Stimulated activated CD4-positive, alpha-beta T cell treated with anti-CD3 and anti-CD28 coated beads, Interleukin-1b, Interleukin-23, amount 100 ng/mL, for 48 hours (primary cell): ENCODE results near the gene REPS1.

Source experiments
- DNase-seq: peaks from one replicate; pipeline ENCODE4 v3.0.0-alpha.2; 2020

The REPS1 gene

DNA sequence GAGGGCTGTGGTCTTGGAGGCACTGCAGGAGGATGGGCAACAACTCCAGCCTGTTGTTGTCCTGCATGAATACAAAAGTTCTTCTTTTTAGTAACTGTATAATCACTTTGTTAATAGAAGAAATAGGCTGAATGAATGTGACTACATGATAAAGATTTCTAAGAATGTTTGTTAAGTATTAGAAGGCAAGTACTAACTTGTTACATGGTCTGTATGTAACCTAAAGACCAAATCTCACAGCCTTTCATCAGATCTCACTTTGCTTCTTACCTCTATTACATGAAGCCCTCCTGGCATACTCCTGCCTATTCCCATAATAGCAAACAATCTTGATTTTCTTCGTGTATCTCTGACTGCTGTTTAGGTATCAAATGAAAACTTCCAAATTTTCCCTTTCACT is 73.4 kb downstream of the REPS1 start:
- DNase-seq = no peak

DNA sequence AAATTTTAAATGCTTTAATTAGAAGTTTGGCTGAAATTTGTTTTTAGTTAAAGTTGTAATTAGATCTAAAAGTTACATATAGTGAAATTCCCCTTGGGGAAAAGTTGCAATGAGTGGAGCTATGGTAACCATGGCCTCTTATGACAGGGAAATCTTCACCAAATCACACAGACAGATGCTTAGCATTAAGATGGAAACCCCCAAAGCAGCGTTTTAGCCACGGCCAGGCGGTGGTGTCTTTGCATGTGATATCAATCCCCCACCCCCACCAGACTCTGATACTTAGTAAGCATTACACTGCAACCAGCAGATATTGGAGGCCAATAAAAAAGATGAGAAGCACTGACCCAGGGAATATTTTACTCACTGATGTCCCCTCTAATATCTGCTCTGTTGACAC is 75.7 kb downstream of the REPS1 start:
- no peak for DNase-seq

DNA sequence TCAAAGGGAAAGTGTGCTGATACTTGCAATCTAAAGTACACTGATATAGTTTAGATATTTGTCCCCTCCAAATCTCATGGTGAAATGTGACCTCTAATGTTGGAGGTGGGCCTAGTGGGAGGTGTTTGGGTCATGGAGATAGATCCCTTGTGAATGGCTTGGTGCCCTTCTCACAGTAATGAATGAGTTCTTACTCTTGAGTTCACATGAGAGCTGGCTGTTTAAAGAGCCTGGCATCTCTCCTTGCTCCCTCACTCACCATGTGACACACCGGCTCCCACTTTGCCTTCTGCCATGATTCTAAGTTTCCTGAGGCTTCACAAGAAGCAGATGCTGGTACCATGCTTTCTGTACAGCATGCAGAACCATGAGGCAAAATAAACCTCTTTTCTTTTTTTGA is 78.1 kb downstream of the REPS1 start:
- no peak for DNase-seq

DNA sequence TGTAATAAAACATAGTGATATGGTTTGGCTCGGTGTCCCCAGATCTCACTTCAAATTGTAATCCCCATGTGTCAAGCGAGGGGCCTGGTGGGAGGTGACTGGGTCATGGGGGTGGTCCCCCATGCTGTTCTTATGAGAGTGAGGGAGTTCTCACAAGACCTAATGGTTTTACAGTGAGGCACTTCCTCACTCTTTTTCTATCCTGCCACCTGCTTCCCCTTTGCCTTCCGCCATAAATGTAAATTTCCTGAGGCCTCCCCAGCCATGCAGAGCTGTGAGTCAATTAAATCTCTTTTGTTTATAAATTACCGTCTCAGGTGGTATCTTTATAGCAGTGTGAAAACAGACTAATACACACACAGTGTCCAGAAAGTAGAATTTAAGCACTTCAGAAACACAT is 78.5 kb downstream of the REPS1 start:
- DNase-seq = no peak

DNA sequence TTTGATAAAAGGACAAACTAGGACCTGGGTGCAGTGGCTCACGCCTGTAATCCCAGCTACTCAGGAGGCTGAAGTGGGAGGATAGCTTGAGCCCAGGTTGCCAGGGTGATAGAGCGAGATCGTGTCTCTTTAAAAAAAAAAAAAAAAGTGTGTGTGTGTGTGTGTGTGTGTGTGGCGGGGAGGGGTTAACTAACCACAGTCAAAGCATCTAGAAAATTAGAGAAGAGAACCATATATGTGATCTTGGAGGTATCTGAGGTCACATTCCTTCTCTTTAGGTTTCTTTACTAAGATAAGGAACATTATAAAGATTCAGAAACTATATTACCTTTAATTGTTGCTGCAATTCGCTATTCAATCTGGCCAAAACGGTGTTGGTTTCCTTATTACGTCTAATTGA is 80.9 kb downstream of the REPS1 start:
- no peak for DNase-seq

DNA sequence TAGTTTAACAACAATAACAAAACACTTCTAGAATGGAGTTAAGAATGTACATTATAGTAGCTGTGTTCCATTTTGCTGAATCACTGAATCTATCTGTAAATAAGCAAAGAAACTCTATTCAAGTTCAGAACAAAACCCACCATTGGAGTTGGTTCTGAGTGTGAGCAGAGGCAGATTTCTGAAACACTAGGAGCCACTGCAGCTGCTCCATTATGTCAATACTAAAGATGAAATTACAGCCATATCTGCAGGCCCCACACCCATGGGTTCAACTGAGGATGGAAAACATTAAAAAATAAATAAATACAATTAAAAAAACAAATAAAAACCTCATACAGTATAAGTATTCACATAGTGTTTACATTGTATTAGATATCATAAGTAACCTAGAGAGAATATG is 91.0 kb downstream of the REPS1 start:
- no peak for DNase-seq

DNA sequence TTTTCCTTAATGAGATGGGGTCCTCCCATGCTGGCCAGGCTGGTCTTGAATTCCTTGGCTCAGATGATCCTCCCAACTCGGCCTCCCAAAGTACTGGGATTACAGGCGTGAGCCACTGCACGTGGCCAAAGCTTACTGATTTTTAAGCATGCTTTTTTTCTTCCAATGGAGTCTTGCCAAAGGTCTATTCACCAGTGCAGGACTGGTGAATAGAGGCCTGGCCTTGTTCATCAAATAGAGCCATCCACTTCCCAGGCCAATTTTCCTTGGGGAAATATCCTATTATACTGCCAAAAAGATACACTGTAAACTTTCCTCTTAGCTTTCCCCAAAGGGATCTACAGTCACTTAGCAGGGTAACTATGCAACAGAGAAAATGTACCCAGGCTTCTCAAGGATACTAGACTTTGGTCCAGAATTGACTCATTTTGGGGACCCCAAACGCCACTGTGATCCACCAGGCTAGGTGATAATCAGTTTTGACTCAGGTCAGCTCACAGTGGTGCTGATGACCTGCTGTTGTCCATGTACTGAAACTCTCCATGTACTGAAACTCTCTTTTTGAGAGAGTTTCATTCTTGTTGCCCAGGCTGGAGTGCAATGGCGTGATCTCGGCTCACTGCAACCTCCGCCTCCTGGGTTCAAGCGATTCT is 91.8 kb downstream of the REPS1 start:
- DNase-seq = no peak

DNA sequence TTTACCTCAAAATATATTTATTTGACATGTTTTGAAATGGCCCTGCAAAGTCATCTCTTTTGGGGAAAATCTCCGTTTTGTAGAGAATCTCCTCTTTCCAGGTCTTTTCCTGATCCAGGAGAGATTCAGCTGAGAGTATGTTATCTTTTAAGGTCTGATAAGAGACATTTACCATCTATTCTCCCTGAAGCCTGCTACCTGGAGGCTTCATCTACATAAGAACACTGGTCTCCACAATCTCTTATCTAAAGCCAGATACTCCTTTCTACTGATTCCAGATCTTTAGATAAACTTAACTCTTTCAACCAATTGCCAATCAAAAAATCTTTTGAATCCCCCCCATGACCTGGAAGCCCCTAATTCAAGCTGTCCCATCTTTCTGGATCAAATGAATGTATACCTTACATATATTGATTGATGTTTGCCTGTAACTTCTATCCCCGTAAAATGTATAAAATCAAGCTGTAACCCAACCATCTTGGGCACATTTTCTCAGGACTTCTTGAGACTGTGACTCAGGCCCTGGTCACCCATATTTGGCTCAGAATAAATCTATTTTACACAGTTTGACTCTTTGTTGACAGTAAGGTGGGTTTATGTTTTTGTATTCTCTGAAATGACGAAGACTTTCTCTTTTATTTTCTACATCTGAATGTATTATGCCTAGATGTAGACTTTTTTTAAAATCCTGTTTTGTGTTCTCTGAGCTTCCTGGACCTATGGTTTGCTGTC is 96.6 kb downstream of the REPS1 start:
- no peak for DNase-seq

DNA sequence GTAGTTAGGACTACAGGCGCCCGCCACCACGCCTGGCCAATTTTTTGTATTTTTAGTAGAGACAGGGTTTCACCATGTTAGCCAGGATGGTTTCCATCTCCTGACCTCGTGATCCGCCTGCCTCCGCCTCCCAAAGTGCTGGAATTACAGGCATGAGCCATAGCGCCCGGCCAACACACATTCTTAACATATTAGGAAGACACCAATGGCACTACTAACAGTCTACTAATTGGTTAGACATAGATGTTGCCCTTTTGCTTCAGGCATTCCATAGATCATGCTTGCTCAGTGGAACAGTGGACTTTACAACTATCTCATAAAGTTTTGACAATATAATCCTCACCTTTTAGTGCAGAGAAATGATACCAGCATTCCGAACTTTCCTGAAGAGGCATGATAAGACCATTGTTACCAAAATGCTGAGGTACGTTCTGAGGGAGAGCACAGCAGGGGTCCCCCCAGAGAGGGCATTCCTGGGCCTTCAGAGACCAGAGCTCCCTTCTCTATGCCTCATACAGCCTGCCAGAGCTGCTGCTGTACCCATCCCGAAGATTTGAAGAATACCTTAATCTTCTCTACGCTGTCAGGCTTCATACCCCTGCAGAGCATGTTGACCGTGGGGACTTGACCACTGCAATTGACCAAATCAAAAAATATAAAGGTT is 102.8 kb downstream of the REPS1 start:
- no peak for DNase-seq

DNA sequence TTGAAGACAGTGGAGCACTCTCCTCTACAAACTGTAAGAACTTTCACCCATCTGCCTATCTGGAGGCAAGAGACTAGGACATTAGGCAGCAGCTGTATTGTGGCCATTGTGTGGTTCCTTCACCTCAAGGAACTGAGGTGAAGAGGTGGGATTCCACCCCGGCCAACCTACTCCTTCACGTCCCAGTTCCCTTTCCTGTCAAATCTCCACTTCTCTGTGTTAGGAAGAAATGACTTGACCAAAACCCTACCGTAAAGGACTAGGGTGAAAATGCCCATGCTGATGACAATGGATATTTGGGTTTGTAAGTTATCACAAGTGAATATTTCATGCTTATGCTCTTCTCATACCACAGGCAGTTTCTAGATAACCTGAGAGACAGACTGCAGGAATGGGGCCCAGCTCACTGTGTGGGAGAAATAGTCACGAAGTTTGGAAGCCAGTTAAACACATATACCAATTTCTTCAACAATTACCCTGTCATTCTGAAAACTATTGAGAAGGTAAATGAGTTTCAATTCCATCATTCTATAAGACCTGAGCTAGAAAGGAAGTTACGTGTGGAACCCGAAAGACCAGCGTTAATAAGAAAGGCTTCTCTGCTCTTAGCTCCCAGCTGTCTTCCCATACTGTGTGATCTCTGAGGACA is 105.6 kb downstream of the REPS1 start:
- peak; percentile 23 for DNase-seq

DNA sequence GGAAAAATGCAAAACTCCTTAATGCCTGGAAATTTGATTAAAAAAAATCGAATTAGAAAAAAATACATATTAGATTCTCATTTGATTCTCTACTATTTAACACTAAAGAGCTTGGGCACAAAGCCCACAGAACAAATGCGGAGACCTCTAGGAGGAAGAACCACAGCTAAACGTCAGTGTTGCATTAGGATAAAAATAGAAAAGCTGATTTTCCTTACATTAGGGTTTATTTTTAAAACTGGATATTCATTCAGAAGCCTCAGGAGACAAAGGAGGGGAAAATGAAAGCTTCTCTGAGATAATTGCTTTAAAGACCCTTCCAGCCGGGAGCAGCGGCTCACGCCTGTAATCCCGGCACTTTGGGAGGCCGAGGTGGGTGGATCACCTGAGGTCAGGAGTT is 114.9 kb downstream of the REPS1 start:
- DNase-seq = no peak

DNA sequence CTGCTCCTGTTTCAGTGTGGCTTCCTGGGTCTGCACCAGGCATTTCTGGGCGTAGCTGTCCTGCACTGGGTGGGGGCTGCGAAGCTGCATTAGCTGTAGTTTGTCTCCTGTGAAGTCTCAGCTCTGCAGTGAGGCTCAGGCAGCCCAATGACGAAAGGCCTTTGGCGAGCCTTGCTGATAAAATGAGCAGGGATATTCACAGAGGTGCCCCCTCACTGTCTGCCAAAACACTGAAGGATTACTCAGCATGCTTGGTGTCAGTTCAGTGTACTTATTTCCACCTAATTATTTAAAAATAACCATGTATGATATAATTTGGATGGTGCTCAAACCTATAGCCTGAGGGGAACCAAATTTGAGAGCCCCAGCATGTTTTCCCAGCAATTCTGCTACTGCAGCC is 118.7 kb downstream of the REPS1 start:
- DNase-seq = no peak

DNA sequence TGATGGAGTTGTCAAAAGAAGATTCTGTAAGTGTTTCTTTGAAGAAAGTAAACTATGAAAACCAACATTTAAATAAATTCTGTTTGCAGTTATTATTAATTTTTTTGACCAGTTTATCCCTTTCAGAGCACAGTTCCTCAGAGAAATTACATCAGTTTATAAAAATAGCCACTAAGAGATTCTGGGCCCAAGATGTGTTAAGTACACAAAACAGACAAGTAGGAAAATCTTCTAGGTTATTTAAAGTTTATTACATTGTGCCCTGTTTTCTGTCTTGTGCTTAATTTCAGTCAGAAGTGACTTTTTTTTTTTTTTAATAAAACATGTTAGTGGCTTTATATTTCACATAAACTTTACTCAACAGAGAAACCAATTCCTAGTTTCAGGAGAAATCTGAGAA is 119.9 kb downstream of the REPS1 start:
- DNase-seq = no peak

DNA sequence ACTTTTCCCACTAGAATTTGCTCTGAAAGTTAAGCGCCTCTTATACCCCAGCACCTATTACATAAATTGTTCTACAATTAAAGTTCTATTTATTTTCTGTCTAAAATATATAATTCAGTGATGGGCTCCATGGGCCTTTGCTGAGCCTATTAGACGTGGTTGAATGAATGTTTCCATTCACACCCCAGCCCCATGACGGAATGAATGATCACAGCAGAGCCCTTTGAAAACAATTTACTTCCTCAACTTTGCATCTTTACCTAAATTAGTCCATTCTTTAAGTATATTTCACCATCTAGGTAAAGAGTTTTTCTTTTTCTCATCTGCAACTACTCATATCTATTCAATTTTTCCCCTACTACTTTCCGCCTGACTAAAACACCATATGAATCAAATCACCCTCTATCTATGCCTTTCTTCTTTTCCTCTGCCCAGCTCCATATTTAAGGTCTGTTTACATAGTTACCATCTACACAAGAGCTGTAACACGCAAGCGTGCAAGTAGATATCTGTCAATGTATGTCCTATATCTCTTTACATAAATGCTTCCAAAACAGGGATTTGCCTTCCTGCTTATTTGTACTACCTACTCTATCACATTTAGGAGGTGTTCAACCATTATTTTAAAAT is 122.5 kb downstream of the REPS1 start:
- DNase-seq = peak; percentile 6

DNA sequence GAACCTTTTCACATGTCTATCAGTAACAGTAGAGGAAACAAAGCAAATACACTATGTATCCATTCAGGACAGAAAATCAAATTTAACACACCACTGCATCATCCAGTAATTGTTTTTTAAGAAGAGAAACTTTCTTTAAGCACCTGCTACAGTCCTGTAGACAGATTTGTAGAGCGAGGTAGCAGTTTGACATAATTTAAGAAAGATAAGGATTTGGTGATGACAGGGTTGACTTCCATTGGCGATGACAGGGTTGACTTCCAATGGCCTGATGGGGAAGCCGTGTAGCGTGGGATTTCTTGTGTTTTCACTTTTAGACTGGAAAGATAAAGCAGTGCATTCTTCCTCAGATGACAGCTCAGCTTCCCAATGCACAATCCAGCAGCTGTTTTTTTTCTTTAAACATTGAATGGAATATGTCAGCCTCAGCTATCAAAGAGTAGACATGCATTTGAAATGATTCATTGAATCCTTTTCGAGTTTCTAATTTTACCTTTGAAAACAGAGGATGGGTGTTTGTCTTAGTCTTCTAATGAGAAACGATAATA is 123.6 kb downstream of the REPS1 start:
- DNase-seq = no peak

DNA sequence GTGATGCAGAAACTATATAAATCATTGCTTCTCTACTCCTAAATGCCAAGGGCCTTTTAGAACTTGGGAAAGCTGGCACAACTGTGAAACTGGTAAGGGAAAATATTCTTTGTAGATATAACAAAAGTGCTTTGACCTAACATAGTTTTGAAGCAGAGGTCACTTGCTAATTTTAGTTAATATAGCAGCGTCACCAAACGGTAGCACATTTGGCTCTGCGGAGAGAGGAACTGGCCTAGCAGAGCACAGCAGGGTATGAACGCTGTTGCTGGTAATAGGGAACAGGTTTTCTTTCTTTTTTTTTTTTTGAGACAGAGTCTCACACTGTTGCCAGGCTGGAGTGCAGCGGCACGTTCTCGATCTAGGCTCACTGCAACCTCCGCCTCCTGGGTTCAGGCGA is 124.7 kb downstream of the REPS1 start:
- no peak for DNase-seq

DNA sequence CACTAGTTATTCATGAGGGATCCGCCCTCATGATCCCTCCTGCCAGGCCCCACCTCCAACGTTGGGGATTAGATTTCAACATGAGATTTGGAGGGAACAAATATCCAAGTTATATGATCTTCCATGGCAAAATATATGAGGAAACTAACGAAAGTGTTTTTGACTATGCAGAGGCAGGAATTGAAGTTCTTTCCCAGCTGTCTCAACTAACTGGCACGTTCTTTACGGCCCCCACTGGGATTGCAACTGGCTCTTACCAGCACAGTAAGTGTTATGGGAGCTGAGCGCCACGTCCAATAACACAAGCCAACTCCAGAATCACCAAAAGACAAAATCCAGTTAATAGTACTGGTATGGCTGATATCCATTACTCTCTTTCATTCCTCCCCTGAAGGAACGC is 125.6 kb downstream of the REPS1 start:
- DNase-seq = no peak

DNA sequence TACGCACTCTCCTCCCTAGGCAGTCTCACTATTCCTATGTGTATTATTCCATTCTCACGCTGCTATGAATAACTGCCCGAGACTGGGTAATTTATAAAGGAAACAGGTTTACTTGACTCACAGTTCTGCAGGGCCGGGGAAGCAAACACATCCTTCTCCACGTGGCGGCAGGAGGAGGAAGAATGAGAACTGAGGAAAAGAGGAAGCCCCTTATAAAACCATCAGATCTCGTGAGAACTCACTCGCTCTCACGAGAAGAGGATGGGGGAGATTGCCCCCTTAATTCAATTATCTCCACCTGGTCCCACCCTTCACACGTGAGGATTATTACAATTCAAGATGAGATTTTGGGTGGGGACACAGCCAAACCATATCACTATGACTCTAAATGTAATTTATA is 130.3 kb downstream of the REPS1 start:
- no peak for DNase-seq

DNA sequence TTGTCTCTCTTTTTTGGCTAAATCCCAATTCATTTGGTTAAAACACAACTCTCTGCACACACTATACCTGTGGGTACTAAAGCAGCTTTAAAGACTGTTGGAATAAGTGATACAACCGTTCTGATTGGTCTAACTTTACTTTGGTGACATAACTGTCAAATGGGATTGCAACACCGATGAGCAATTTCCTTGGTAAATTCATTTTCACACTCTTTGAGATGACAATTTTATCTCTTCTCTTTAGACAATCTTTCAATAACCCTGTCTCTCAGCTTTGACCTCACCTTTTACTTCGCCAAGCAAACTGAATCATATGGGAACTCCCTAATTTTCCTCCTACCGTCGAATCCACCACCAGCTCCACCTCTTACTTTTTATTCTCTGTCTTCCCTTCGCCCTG is 131.4 kb downstream of the REPS1 start:
- no peak for DNase-seq
